ENCODE results near the gene CLIC3. TPM values are rescaled to one million over a fixed set of nuclear protein-coding genes. Genes with fewer than 3 reads are reported as not detected.

Gene CLIC3
- total RNA-seq, 1 experiment from 2014 or later: 4.3 TPM

- ChIA-PET POLR2A (ENCODE audit: unreplicated experiment) (no interaction called here), CTCF (no interaction called here)
- H3K27me3 ChIP-seq (ENCODE audit: low read length): no peaks in the 10 kb centered on the region
- no peak overlapping the region for H3K4me3 ChIP-seq (ENCODE audit: low read length)
- no peak overlapping the region for H3K4me2 ChIP-seq (ENCODE audit: low read length)
- H3K79me2 ChIP-seq (ENCODE audit: low read length): no peaks in the 10 kb centered on the region
- DNase-seq (no peak), ATAC-seq (no peak)
- H3K36me3 ChIP-seq (ENCODE audit: low read depth, low read length): no peaks in the 10 kb centered on the region
- no TSS peak for BruUV-seq (replicated peaks)
- no peaks in the 10 kb centered on the region for H3K9me3 ChIP-seq (ENCODE audit: low read length)
- H3K27ac ChIP-seq (ENCODE audit: low read length): no peak overlapping the region
- no peak for TF ChIP-seq EZH2phosphoT487 (IDR thresholded peaks at IDR 0.05; ENCODE audit: borderline replicate concordance, low read length)
- TF ChIP-seq EZH2 (IDR thresholded peaks at IDR 0.05; ENCODE audit: low read length, unreplicated experiment): no peak
- no peak for TF ChIP-seq CTCF (conservative IDR thresholded peaks at IDR 0.05; ENCODE audit: low read depth, low read length)
- H3K9ac ChIP-seq (ENCODE audit: low read length): no peak overlapping the region
- intact Hi-C loops (cut with micrococcal nuclease): no loop called here
- no peaks in the 10 kb centered on the region for H3F3A ChIP-seq (ENCODE audit: low read length, unreplicated experiment)
- no peaks in the 10 kb centered on the region for H3K9me2 ChIP-seq (replicated peaks; ENCODE audit: low read length)
- no peak overlapping the region for H2AFZ ChIP-seq (ENCODE audit: low read length)
- no peaks in the 10 kb centered on the region for H4K20me1 ChIP-seq (ENCODE audit: low read length)
- peaks cover 8% of the 10 kb centered on the region for H3K4me1 ChIP-seq (ENCODE audit: insufficient read depth, low read length)
Observed at GRCh38 chr9:136961279-136962065, 34.9 kb downstream of the CLIC3 start.

GRCh38 chr9:136960938-136961275, 35.5 kb downstream of the CLIC3 start:
- no peaks in the 10 kb centered on the region for H4K20me1 ChIP-seq (ENCODE audit: low read length)
- TF ChIP-seq EZH2 (IDR thresholded peaks at IDR 0.05; ENCODE audit: low read length, unreplicated experiment) (no peak), CTCF (conservative IDR thresholded peaks at IDR 0.05; ENCODE audit: low read depth, low read length) (no peak), EZH2phosphoT487 (IDR thresholded peaks at IDR 0.05; ENCODE audit: borderline replicate concordance, low read length) (no peak)
- H3K27ac ChIP-seq (ENCODE audit: low read length): no peak overlapping the region
- no peak overlapping the region for H3K4me3 ChIP-seq (ENCODE audit: low read length)
- ATAC-seq (no peak), DNase-seq (no peak)
- no peaks in the 10 kb centered on the region for H3K27me3 ChIP-seq (ENCODE audit: low read length)
- H3K36me3 ChIP-seq (ENCODE audit: low read depth, low read length): no peaks in the 10 kb centered on the region
- H3K4me2 ChIP-seq (ENCODE audit: low read length): no peak overlapping the region
- H2AFZ ChIP-seq (ENCODE audit: low read length): no peak overlapping the region
- peaks cover 8% of the 10 kb centered on the region for H3K4me1 ChIP-seq (ENCODE audit: insufficient read depth, low read length)
- H3K9me2 ChIP-seq (replicated peaks; ENCODE audit: low read length): no peaks in the 10 kb centered on the region
- CTCF ChIA-PET: no interaction called here
- no TSS peak for BruUV-seq (replicated peaks)
- H3K9ac ChIP-seq (ENCODE audit: low read length): no peak overlapping the region
- H3F3A ChIP-seq (ENCODE audit: low read length, unreplicated experiment): no peaks in the 10 kb centered on the region
- no peaks in the 10 kb centered on the region for H3K9me3 ChIP-seq (ENCODE audit: low read length)
- intact Hi-C loops (cut with micrococcal nuclease): no loop called here
- H3K79me2 ChIP-seq (ENCODE audit: low read length): no peaks in the 10 kb centered on the region
- POLR2A ChIA-PET (ENCODE audit: unreplicated experiment): no interaction called here

- Histone ChIP-seq H3K27me3 (ENCODE audit: low read length) (no peaks in the 10 kb centered on the region), H3K79me2 (ENCODE audit: low read length) (no peaks in the 10 kb centered on the region), H3K9me3 (ENCODE audit: low read length) (no peaks in the 10 kb centered on the region), H3K4me1 (ENCODE audit: insufficient read depth, low read length) (peaks cover 8% of the 10 kb centered on the region), H3F3A (ENCODE audit: low read length, unreplicated experiment) (no peaks in the 10 kb centered on the region), H2AFZ (ENCODE audit: low read length) (no peak overlapping the region), H3K9ac (ENCODE audit: low read length) (no peak overlapping the region), H3K4me3 (ENCODE audit: low read length) (no peak overlapping the region), H3K27ac (ENCODE audit: low read length) (no peak overlapping the region), H3K4me2 (ENCODE audit: low read length) (no peak overlapping the region), H4K20me1 (ENCODE audit: low read length) (no peaks in the 10 kb centered on the region), H3K9me2 (replicated peaks; ENCODE audit: low read length) (no peaks in the 10 kb centered on the region), H3K36me3 (ENCODE audit: low read depth, low read length) (no peaks in the 10 kb centered on the region)
- TF ChIP-seq EZH2phosphoT487 (IDR thresholded peaks at IDR 0.05; ENCODE audit: borderline replicate concordance, low read length) (no peak), CTCF (conservative IDR thresholded peaks at IDR 0.05; ENCODE audit: low read depth, low read length) (no peak), EZH2 (IDR thresholded peaks at IDR 0.05; ENCODE audit: low read length, unreplicated experiment) (no peak)
- intact Hi-C loops (cut with micrococcal nuclease): no loop called here
- no TSS peak for BruUV-seq (replicated peaks)
- DNase-seq (no peak), ATAC-seq (no peak)
- ChIA-PET POLR2A (ENCODE audit: unreplicated experiment) (no interaction called here), CTCF (no interaction called here)
Observed at GRCh38 chr9:136960212-136960937, 36.0 kb downstream of the CLIC3 start.

Measured in PC-3 (cell line).